Spleen (tissue), 7 donors: ENCODE results near the gene ZNF705A.
"Not testable (repeated sequence)": the region's sequence is repeated elsewhere in the genome, so short reads cannot be mapped to it uniquely, and the experiment has no call there.

ENCODE experiments used
- POLR2A ChIP-seq, 3 donors: fragments of 450-650 bp; IDR thresholded peaks; one replicate each; pipeline ENCODE4 v1.5.1; 2017; ENCODE audit warnings: antibody characterized with exemption in 3 of 3, mild to moderate bottlenecking in 1 of 3
- TF ChIP-seq, protein P1 (sequence below), 11 experiments: fragments of 200-600 bp in 7 of 11; fragments of 450-650 bp in 4 of 11; sonication (generic) in 4 of 11; IDR thresholded peaks in 8 of 11; conservative IDR thresholded peaks in 3 of 11; 1 replicate in 7 of 11; 2 replicates in 4 of 11; pipeline versions ENCODE4 v1.4.0 to v1.8.0; 2016 to 2021; ENCODE audit warnings: antibody characterized with exemption in 11 of 11, inconsistent platforms in 4 of 11, mild to moderate bottlenecking in 1 of 11
- donor health status: DM: no; HTN: no; CAD: no; lungs with moderate emphysema.
- donor health status: DM: no; HTN: no; CAD: no.
- donor health status: DM: no; HTN: no; CAD: no.

DNA sequence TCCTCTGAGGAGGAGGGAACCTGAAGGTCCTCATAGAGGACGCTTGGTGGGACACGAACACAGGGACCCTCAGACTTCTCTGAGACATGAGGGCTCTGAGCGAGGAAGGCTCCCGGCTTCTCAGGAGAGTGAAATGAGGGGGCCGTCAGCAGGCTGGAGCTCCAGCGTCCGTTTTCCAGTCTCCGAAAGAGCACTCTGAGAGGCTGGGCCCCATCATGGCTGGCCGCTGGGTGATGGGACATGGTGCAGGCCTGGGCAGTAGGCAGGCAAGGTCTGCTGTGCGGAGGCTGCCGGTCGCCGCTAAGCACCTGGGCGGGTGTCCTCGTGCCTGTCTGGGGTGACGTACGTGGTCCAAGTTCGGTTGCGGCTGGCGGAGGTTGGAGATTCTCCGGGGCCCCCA, 65.0 kb downstream of the ZNF705A start:
- not testable (repeated sequence) for TF ChIP-seq POLR2A (IDR thresholded peaks at IDR 0.05)
- TF ChIP-seq, protein P1, sequence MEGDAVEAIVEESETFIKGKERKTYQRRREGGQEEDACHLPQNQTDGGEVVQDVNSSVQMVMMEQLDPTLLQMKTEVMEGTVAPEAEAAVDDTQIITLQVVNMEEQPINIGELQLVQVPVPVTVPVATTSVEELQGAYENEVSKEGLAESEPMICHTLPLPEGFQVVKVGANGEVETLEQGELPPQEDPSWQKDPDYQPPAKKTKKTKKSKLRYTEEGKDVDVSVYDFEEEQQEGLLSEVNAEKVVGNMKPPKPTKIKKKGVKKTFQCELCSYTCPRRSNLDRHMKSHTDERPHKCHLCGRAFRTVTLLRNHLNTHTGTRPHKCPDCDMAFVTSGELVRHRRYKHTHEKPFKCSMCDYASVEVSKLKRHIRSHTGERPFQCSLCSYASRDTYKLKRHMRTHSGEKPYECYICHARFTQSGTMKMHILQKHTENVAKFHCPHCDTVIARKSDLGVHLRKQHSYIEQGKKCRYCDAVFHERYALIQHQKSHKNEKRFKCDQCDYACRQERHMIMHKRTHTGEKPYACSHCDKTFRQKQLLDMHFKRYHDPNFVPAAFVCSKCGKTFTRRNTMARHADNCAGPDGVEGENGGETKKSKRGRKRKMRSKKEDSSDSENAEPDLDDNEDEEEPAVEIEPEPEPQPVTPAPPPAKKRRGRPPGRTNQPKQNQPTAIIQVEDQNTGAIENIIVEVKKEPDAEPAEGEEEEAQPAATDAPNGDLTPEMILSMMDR (IDR thresholded peaks at IDR 0.05 in 8 of 11, conservative IDR thresholded peaks at IDR 0.05 in 3 of 11), result not testable (repeated sequence)
